Epithelial cell of esophagus (primary cell): ENCODE data around the gene CLCN6.

ENCODE experiments used
- DNase-seq: peaks from one replicate; pipeline ENCODE4 v3.0.0; 2010; ENCODE audit warnings: low read depth
- H3K4me3 ChIP-seq: 2 replicates; pipeline ENCODE4 v1.5.1; 2011; ENCODE audit warnings: mild to moderate bottlenecking, low read length, control low read depth
- CTCF ChIP-seq: IDR thresholded peaks from 2 replicates; pipeline ENCODE4 v1.5.1; 2011; ENCODE audit warnings: low read depth, mild to moderate bottlenecking, low read length, control low read depth, inconsistent platforms; ENCODE audit not compliant: insufficient read depth; ENCODE audit errors: missing control alignments

The CLCN6 gene

DNA sequence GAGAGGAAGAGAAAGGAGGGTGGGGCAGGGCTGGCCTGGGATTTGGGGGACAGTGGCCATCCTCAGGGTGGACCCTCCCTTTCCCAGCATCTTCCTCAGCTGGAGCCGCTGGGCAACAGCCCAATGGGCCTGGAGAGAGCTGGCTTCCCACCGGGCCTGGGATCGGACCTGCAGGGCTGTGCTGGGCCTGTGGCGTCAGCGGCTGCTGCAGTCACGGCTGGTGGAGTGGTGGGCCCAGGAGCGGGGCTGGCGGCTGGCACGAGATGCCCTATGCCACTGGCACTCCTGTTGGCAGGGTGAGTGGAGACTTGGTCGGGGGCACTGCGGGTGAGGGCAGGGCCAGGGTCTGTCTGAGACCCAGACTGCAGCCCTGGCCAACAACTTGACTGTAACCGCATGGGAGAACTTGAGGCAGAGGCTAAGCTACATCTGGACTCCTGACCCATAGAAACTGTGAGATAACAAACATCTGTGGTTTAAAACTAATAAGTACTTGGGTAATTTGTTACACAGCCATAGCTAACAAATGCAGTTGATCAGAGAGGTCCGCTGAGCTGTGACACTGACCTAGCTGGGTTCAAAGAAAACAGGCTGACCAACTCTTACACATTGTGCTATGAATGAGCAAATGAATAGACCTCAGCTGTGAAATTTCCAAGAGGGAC is 26.1 kb upstream of the CLCN6 start:
- no peak for TF ChIP-seq CTCF
- H3K4me3 ChIP-seq: no peak overlapping the region

DNA sequence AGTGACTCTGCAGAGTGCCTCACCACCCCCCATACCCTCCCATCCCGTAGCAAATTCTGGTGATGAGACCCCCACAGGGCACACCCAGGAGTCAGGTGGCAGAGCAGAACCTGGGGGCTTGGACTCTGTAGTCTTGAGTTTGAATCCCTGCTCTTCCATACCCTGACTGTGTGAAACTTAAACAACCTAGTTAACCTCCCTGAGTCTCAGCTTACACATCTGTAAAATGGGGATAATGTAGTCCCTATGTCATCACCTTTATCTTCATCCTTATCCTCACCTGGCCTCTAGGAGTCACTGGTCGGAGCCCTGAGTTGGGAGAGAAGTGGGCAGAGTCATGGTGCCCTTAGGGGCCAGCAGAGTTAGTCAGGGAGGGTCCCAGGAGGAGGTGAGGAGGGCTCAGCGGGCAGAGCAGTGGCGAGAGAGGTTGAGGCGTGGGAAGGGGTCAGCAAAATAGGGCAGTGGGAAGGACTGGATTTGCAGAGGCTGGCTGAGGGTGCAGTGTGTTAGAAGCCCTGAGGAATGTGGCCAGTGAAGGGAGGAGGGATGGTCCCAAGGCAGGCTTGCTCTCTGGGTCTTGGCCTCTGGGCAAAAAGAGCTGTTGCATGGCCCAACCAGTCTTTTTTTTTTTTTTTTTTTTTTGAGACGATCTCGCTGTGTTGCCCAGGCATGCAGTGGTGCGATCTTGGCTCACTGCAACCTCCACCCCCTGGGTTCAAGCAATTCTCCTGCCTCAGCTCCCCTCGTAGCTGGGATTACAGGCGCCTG is 25.4 kb upstream of the CLCN6 start:
- H3K4me3 ChIP-seq: no peak overlapping the region
- TF ChIP-seq CTCF: no peak
- no peak for DNase-seq

More for the DNA sequence above, 26.1 kb upstream of the CLCN6 start:
- no peak for DNase-seq

DNA sequence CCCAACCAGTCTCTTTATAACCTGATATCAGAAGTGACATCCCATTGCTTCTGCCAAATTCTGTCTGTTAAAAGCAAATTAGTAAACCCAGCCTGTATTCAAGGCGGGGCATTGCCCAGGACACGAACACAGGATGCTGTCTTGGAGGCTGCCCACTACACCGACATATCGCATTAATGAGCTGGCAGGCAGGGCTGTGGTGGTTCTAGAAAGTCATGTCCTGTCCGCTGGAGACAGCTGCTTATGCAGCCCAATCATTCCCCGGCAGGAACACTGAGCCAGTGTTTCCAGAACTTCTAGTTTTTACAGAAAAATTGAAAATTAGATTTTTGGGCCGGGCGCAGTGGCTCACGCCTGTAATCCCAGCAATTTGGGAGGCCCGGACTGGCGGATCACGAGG is 24.7 kb upstream of the CLCN6 start:
- TF ChIP-seq CTCF: no peak
- no peak overlapping the region for H3K4me3 ChIP-seq
- DNase-seq: no peak

GRCh38 chr1:11782127-11782708 is 23.8 kb upstream of the CLCN6 start:
- no peak for TF ChIP-seq CTCF
- H3K4me3 ChIP-seq: no peak overlapping the region
- DNase-seq: no peak

GRCh38 chr1:11783556-11783955 is 22.4 kb upstream of the CLCN6 start:
- no peak overlapping the region for H3K4me3 ChIP-seq
- DNase-seq: no peak
- TF ChIP-seq CTCF: no peak

DNA sequence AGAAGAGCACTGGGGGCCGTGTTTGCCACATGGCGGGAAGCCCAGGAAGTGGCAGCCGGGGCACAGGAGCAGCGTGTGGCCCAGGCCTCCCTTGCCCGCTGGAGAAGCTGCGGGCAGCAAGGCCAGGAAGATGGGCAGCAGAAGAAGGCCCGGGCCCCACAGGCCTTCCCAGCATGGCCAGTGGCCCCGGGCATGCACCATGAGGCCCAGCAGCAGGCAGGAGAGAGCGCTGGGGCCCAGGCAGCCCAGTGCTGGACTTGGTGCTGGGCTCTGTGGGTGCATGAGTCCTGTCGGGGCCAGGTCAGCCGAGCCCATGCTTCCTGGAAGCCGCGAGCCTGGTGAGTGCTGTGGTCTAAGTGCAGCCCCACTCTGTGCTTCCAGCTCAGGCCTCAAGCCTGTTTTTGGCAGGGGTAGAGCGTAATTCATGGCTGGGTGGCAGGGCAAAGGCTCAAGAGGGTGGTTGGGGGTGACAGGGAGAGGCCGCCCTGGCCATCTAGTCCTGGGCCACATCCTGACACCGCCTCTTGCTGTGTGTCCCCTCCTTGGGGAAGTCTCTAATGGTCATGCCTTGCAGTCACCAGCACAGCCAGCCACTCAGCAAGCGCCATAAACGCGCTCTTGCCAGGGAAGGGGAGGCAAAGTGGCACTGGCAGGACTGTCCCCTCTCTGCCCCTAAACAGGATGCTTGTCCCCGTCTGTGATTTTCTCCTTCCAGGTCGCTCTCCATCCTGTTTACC is 21.6 kb upstream of the CLCN6 start:
- no peak for DNase-seq
- no peak for TF ChIP-seq CTCF
- no peak overlapping the region for H3K4me3 ChIP-seq
